Measurements from ENCODE around the gene BRIX1. TPM values are rescaled to one million over a fixed set of nuclear protein-coding genes. Genes with fewer than 3 reads are reported as not detected.

BRIX1 gene
- total and polyA plus RNA-seq, 2 of the 4 experiments (the other 2 are of a cell fraction) = 15.1 to 26.1 TPM

DNA sequence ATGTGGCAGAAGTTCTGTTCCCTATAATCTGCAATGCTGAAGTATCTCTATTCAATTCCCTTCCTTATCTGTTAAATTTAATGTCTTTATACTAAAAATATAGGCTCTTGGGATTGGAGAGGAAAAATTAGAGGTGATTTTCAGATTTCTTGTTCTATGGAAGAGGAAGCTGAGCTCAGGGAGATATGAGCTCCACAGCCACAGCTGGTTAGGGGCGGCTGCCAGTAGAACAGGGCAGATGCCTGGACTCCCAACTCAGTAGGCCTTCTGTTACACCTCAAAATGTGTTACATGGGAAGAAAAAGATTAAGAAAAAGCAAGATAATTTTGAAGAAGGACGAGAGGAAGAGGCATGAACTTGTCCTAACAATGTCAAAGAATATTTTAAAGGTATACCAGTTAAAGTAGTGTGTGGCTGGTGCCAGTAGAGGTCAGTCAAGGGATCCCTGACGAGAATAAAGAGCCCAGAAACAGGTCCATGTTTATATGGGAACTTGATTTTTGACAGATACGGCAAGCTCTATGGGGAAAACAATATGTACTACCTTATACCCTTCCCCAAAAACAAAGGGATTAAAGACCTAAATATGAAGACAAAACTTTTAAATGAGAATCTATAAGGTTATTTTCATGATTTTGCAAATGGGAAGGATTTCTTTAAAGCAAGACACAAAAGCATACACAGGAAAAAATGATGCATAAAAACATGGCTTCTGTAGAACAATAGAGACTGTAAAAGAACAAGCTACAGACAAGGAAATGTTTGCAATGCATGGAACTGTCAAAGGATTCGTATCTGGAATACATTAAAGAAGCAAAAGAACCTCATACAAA is 42.6 kb downstream of the BRIX1 start:
- no peak overlapping the region for H3K4me3 ChIP-seq (ENCODE audit: insufficient read depth, low read depth, low read length)
- TSS peak; percentile 14 for BruUV-seq (replicated peaks)
- H2BK20ac ChIP-seq (ENCODE audit: low read depth, low read length) = no peak overlapping the region
- H2BK120ac ChIP-seq (ENCODE audit: low read depth, low read length) = no peak overlapping the region
- no peaks in the 10 kb centered on the region for H3K79me1 ChIP-seq (ENCODE audit: low read depth in 1 of 2, low read length in 2 of 2)
- H2BK5ac ChIP-seq (ENCODE audit: low read depth, low read length, poor library complexity, severe bottlenecking) = no peak overlapping the region
- ATAC-seq (ENCODE audit: low read depth) (peak; percentile 87), DNase-seq (peak; percentile 36)
- H3K9me1 ChIP-seq (ENCODE audit: insufficient read depth, low read length) = no peaks in the 10 kb centered on the region; the same call in 1 of the 2 replicates
- ChIA-PET POLR2A (ENCODE audit: unreplicated experiment) (no interaction called here), CTCF (interaction anchor here (0.6 to 1.5 kb wide), 12 partner anchors 9 to 1731 kb away, joined by 3 to 7 read pairs (median 3); no protein-coding TSS in a partner anchor)
- H4K20me1 ChIP-seq (ENCODE audit: insufficient read depth, low read length) = no peaks in the 10 kb centered on the region
- dilution Hi-C loops (cut with HindIII; ENCODE audit: low sequenced_read_pairs, unreplicated experiment) (no loop called here), intact Hi-C loops (cut with micrococcal nuclease) (loop anchor here (1.0 to 5.0 kb wide), 4 partner anchors 45 to 969 kb away; no protein-coding TSS in a partner anchor), in situ Hi-C loops (cut with MboI; ENCODE audit: low sequenced_read_pairs) (no loop called here)
- no peak overlapping the region for H2AK9ac ChIP-seq (replicated peaks; ENCODE audit: low read depth, low read length, poor library complexity)
- H4K8ac ChIP-seq (ENCODE audit: low read depth in 2 of 2, low read length in 2 of 2) = no peak overlapping the region
- no peak overlapping the region for H4K5ac ChIP-seq (ENCODE audit: low read depth, low read length)
- 0 out of 2 replicates have a peak overlapping the region, but pooled peaks have one; percentile 33 for H3K27ac ChIP-seq (ENCODE audit: insufficient read depth, low read length)
- H3K4ac ChIP-seq (ENCODE audit: low read depth, low read length) = no peak overlapping the region
- H3K56ac ChIP-seq (ENCODE audit: extremely low read depth, insufficient read depth, low read length) = no peak overlapping the region
- TF ChIP-seq, protein P1, sequence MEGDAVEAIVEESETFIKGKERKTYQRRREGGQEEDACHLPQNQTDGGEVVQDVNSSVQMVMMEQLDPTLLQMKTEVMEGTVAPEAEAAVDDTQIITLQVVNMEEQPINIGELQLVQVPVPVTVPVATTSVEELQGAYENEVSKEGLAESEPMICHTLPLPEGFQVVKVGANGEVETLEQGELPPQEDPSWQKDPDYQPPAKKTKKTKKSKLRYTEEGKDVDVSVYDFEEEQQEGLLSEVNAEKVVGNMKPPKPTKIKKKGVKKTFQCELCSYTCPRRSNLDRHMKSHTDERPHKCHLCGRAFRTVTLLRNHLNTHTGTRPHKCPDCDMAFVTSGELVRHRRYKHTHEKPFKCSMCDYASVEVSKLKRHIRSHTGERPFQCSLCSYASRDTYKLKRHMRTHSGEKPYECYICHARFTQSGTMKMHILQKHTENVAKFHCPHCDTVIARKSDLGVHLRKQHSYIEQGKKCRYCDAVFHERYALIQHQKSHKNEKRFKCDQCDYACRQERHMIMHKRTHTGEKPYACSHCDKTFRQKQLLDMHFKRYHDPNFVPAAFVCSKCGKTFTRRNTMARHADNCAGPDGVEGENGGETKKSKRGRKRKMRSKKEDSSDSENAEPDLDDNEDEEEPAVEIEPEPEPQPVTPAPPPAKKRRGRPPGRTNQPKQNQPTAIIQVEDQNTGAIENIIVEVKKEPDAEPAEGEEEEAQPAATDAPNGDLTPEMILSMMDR (conservative IDR thresholded peaks at IDR 0.05; ENCODE audit: low read depth, low read length) = peak; percentile 66
- TF ChIP-seq RCOR1 (IDR thresholded peaks at IDR 0.05; ENCODE audit: insufficient replicate concordance, low read length) (no peak), RAD21 (IDR thresholded peaks at IDR 0.05; ENCODE audit: low read length) (peak; percentile 65), FOS (IDR thresholded peaks at IDR 0.05; ENCODE audit: low read depth, low read length) (no peak), SMC3 (IDR thresholded peaks at IDR 0.05; ENCODE audit: low read depth, low read length) (peak; percentile 52)
- TF ChIP-seq, protein P2, sequence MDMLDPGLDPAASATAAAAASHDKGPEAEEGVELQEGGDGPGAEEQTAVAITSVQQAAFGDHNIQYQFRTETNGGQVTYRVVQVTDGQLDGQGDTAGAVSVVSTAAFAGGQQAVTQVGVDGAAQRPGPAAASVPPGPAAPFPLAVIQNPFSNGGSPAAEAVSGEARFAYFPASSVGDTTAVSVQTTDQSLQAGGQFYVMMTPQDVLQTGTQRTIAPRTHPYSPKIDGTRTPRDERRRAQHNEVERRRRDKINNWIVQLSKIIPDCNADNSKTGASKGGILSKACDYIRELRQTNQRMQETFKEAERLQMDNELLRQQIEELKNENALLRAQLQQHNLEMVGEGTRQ (IDR thresholded peaks at IDR 0.05; ENCODE audit: low read depth, low read length) = no peak
- TF ChIP-seq, protein P3, sequence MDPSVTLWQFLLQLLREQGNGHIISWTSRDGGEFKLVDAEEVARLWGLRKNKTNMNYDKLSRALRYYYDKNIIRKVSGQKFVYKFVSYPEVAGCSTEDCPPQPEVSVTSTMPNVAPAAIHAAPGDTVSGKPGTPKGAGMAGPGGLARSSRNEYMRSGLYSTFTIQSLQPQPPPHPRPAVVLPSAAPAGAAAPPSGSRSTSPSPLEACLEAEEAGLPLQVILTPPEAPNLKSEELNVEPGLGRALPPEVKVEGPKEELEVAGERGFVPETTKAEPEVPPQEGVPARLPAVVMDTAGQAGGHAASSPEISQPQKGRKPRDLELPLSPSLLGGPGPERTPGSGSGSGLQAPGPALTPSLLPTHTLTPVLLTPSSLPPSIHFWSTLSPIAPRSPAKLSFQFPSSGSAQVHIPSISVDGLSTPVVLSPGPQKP (IDR thresholded peaks at IDR 0.05; ENCODE audit: borderline replicate concordance, low read depth, low read length) = no peak
- H2AFZ ChIP-seq (replicated peaks; ENCODE audit: low read length, poor library complexity) = no peak overlapping the region
- no peaks in the 10 kb centered on the region for H3K9me3 ChIP-seq (ENCODE audit: control insufficient read depth, insufficient read depth, low read length)
- H2AK5ac ChIP-seq (ENCODE audit: low read depth, low read length) = no peak overlapping the region
- H3K36me3 ChIP-seq (ENCODE audit: control insufficient read depth, insufficient read depth, low read length) = peaks cover 5% of the 10 kb centered on the region
- H3K18ac ChIP-seq (ENCODE audit: low read depth, low read length) = no peak overlapping the region
- H4K91ac ChIP-seq (ENCODE audit: insufficient read depth, low read depth, low read length) = no peak overlapping the region
- H3K23ac ChIP-seq (ENCODE audit: low read depth, low read length) = no peak overlapping the region
- H3K27me3 ChIP-seq (ENCODE audit: control insufficient read depth, insufficient read depth, low read length) = no peaks in the 10 kb centered on the region
- no peak overlapping the region for H2BK15ac ChIP-seq (ENCODE audit: low read depth, low read length)
- H3K9ac ChIP-seq (ENCODE audit: low read depth, low read length) = no peak overlapping the region
- H3K14ac ChIP-seq (replicated peaks; ENCODE audit: low read depth, low read length) = no peak overlapping the region
- H3K4me1 ChIP-seq (ENCODE audit: control insufficient read depth, insufficient read depth, low read length) = peaks cover 5% of the 10 kb centered on the region
- no CpG with 5 or more reads among the region's 5 CpGs for WGBS, 2 experiments (ENCODE audit: extremely low coverage in 2 of 2, insufficient read length in 1 of 2)
- no peak overlapping the region for H3K4me2 ChIP-seq (ENCODE audit: low read depth, low read length)
